ENCODE measurements around the gene ACOXL.

Gene ACOXL

GRCh38 chr2:111145951-111146350, 413.6 kb downstream of the ACOXL start:
- no peak for DNase-seq

- DNase-seq: no peak
Observed at GRCh38 chr2:111148225-111148873, 416.0 kb downstream of the ACOXL start.

- no peak for DNase-seq
Observed at GRCh38 chr2:111148925-111149324, 416.6 kb downstream of the ACOXL start.

GRCh38 chr2:111149882-111150455, 417.6 kb downstream of the ACOXL start:
- DNase-seq: no peak

GRCh38 chr2:111154758-111155157, 422.4 kb downstream of the ACOXL start:
- DNase-seq: no peak

- no peak for DNase-seq
Observed at GRCh38 chr2:111155610-111156009, 423.2 kb downstream of the ACOXL start.

GRCh38 chr2:111156529-111156928, 424.2 kb downstream of the ACOXL start:
- DNase-seq: no peak

- DNase-seq: no peak
Observed at GRCh38 chr2:111157071-111157661, 424.8 kb downstream of the ACOXL start.

GRCh38 chr2:111157798-111158197, 425.4 kb downstream of the ACOXL start:
- DNase-seq: no peak

GRCh38 chr2:111159641-111160040, 427.3 kb downstream of the ACOXL start:
- no peak for DNase-seq

- no peak for DNase-seq
Observed at GRCh38 chr2:111160758-111161157, 428.4 kb downstream of the ACOXL start.

GRCh38 chr2:111161971-111162370, 429.6 kb downstream of the ACOXL start:
- DNase-seq: no peak

- DNase-seq: no peak
Observed at GRCh38 chr2:111162718-111163331, 430.5 kb downstream of the ACOXL start.

- DNase-seq: no peak
Observed at GRCh38 chr2:111164078-111164477, 431.7 kb downstream of the ACOXL start.

GRCh38 chr2:111165084-111165483, 432.7 kb downstream of the ACOXL start:
- no peak for DNase-seq

GRCh38 chr2:111166115-111166514, 433.7 kb downstream of the ACOXL start:
- no peak for DNase-seq

- DNase-seq: no peak
Observed at GRCh38 chr2:111167076-111167862, 434.9 kb downstream of the ACOXL start.

GRCh38 chr2:111167863-111168162, 435.4 kb downstream of the ACOXL start:
- no peak for DNase-seq

All from activated CD4-positive, CD25-positive, alpha-beta regulatory T cell treated with anti-CD3 and anti-CD28 coated beads, Interleukin-2, amount 50 U/mL, for 72 hours (primary cell).